Neural progenitor cell (in vitro differentiated cells): ENCODE data around the gene IGFL4. TPM values are rescaled to one million over a fixed set of nuclear protein-coding genes. Genes with fewer than 3 reads are reported as not detected.

Source experiments
- DNase-seq: peaks from one replicate; pipeline ENCODE4 v3.0.0-alpha.2; 2016; ENCODE audit warnings: low spot score
- H2AFZ ChIP-seq: fragments of 200-600 bp; sonication (generic); replicated peaks from 2 replicates; pipeline ENCODE4 v1.6.1; 2016; ENCODE audit warnings: antibody characterized with exemption
- H3F3A ChIP-seq: fragments of 200-600 bp; sonication (generic); 2 replicates; pipeline ENCODE4 v1.6.1; 2016; ENCODE audit warnings: antibody characterized with exemption, low read depth
- H3K27ac ChIP-seq: fragments of 200-600 bp; sonication (generic); 2 replicates; pipeline ENCODE4 v1.5.1; 2016; ENCODE audit warnings: mild to moderate bottlenecking
- H3K27me3 ChIP-seq: fragments of 200-600 bp; sonication (generic); 2 replicates; pipeline ENCODE4 v1.6.1; 2016; ENCODE audit warnings: mild to moderate bottlenecking, moderate library complexity
- H3K36me3 ChIP-seq: fragments of 200-600 bp; sonication (generic); 2 replicates; pipeline ENCODE4 v1.5.1; 2016
- H3K4me1 ChIP-seq: fragments of 200-600 bp; sonication (generic); 2 replicates; pipeline ENCODE4 v1.6.1; 2016; ENCODE audit warnings: mixed run types
- H3K4me2 ChIP-seq: fragments of 200-600 bp; sonication (generic); 2 replicates; pipeline ENCODE4 v1.6.1; 2016
- H3K4me3 ChIP-seq: fragments of 200-600 bp; sonication (generic); 2 replicates; pipeline ENCODE4 v1.5.1; 2016
- H3K79me2 ChIP-seq: fragments of 200-600 bp; sonication (generic); 2 replicates; pipeline ENCODE4 v1.6.1; 2016; ENCODE audit warnings: low read depth
- H3K9ac ChIP-seq: fragments of 200-600 bp; sonication (generic); 2 replicates; pipeline ENCODE4 v1.6.1; 2016
- H3K9me3 ChIP-seq: fragments of 200-600 bp; sonication (generic); 2 replicates; pipeline ENCODE4 v1.5.1; 2016; ENCODE audit warnings: low read depth
- H4K20me1 ChIP-seq: fragments of 200-600 bp; sonication (generic); 2 replicates; pipeline ENCODE4 v1.6.1; 2016; ENCODE audit warnings: low read depth
- H3K27ac Mint-ChIP-seq: 3 replicates; pipeline ENCODE4 v1.8.0; 2021; ENCODE audit warnings: mixed read lengths
- H3K27me3 Mint-ChIP-seq: 2 replicates; pipeline ENCODE4 v1.8.0; 2022; ENCODE audit warnings: low read depth, mild to moderate bottlenecking, inconsistent platforms, moderate library complexity, mixed read lengths; ENCODE audit not compliant: insufficient read depth
- H3K36me3 Mint-ChIP-seq: 3 replicates; pipeline ENCODE4 v1.8.0; 2021; ENCODE audit warnings: mixed read lengths
- H3K4me1 Mint-ChIP-seq: 3 replicates; pipeline ENCODE4 v1.8.0; 2021; ENCODE audit warnings: mixed read lengths
- H3K4me3 Mint-ChIP-seq: 3 replicates; pipeline ENCODE4 v1.8.0; 2021; ENCODE audit warnings: mild to moderate bottlenecking, moderate library complexity, mixed read lengths
- H3K9me3 Mint-ChIP-seq: 3 replicates; pipeline ENCODE4 v1.8.0; 2020; ENCODE audit warnings: mixed read lengths
- EZH2 ChIP-seq: fragments of 200-600 bp; sonication (generic); IDR thresholded peaks from 2 replicates; pipeline ENCODE4 v1.6.1; 2017; ENCODE audit warnings: antibody characterized with exemption, mild to moderate bottlenecking, moderate library complexity
- EZH2phosphoT487 ChIP-seq: fragments of 200-600 bp; sonication (generic); IDR thresholded peaks from 2 replicates; pipeline ENCODE4 v1.6.1; 2017; ENCODE audit warnings: antibody characterized with exemption
- total RNA-seq: library from RNA; depleted of rRNA; stranded (reverse); fragments of >200 nt; gene quantifications from 2 replicates; pipeline ENCODE4 v1.2.3, GENCODE V29; 2015; ENCODE audit warnings: low replicate concordance
- TF ChIP-seq, protein P1 (sequence below): fragments of 200-600 bp; sonication (generic); IDR thresholded peaks from 2 replicates; pipeline ENCODE4 v1.5.1; 2017; ENCODE audit warnings: antibody characterized with exemption, mild to moderate bottlenecking

The IGFL4 gene
- total RNA-seq, 1 donor from 2014 or later, result 0.21 TPM

DNA sequence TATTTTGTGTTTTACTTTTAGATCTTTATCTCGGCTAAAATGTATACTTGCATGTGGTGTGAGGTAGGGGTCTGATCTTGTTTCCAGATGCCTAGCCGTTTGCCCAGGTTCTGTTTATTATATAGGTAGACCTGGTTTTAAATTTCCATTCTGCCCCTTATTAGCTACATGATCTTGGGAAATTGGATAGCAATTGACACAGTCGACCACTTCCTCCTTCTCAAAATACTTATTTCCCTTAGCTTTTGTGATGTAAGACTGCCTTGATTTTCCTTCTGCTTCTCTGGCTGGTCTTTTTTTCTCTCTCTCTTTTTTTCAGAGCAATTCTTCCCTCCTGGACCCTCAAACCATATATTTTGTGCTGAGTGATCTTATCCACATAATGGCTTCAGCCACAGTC is 15.0 kb downstream of the IGFL4 start:
- H3K4me1 Mint-ChIP-seq, result peaks cover 11% of the 10 kb centered on the region

DNA sequence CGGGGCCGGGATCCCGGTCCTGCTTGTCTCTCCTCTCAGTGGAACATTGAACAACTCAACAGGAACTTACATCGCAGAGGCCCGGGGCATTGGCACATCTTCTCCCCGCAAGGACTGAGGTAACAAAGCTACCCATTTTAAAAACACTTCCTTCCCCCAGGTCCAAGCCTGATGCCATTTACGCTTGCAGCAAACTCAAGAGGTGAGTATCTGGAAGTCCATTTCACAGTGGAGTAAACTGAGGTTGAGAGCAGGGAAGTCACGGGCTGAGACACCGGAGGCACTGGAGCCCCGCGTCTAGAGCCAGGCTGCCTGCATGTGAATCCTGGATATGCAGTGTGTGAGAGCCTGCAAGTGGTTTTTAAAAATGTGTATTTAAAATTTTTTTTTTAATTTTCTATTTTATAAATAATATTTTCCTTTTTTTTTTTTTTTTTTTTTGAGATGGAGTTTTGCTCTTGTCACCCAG is 17.5 kb downstream of the IGFL4 start:
- no peaks in the 10 kb centered on the region for H3K4me1 Mint-ChIP-seq
- H4K20me1 ChIP-seq, result no peaks in the 10 kb centered on the region
- H3K36me3 ChIP-seq, result no peaks in the 10 kb centered on the region
- peaks cover 2% of the 10 kb centered on the region for H3K27me3 Mint-ChIP-seq
- H3K79me2 ChIP-seq, result no peaks in the 10 kb centered on the region
- H3K27me3 ChIP-seq, result no peaks in the 10 kb centered on the region
- no peak overlapping the region for H3K27ac Mint-ChIP-seq
- no peak overlapping the region for H3K9ac ChIP-seq
- H2AFZ ChIP-seq, result no peak overlapping the region
- no peaks in the 10 kb centered on the region for H3K4me1 ChIP-seq
- DNase-seq, result no peak
- no peak overlapping the region for H3K4me3 Mint-ChIP-seq
- H3K36me3 Mint-ChIP-seq, result peaks cover 4% of the 10 kb centered on the region
- no peaks in the 10 kb centered on the region for H3K9me3 ChIP-seq
- no peak overlapping the region for H3K4me3 ChIP-seq
- H3K4me2 ChIP-seq, result no peak overlapping the region
- H3K27ac ChIP-seq, result no peak overlapping the region
- no peak for TF ChIP-seq EZH2phosphoT487
- TF ChIP-seq, protein P1, sequence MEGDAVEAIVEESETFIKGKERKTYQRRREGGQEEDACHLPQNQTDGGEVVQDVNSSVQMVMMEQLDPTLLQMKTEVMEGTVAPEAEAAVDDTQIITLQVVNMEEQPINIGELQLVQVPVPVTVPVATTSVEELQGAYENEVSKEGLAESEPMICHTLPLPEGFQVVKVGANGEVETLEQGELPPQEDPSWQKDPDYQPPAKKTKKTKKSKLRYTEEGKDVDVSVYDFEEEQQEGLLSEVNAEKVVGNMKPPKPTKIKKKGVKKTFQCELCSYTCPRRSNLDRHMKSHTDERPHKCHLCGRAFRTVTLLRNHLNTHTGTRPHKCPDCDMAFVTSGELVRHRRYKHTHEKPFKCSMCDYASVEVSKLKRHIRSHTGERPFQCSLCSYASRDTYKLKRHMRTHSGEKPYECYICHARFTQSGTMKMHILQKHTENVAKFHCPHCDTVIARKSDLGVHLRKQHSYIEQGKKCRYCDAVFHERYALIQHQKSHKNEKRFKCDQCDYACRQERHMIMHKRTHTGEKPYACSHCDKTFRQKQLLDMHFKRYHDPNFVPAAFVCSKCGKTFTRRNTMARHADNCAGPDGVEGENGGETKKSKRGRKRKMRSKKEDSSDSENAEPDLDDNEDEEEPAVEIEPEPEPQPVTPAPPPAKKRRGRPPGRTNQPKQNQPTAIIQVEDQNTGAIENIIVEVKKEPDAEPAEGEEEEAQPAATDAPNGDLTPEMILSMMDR, result no peak
- TF ChIP-seq EZH2, result no peak
- H3F3A ChIP-seq, result no peaks in the 10 kb centered on the region
- H3K9me3 Mint-ChIP-seq, result peaks cover 6% of the 10 kb centered on the region

More for the DNA sequence above, 15.0 kb downstream of the IGFL4 start:
- Histone ChIP-seq H3K79me2 (no peaks in the 10 kb centered on the region), H3K4me2 (no peak overlapping the region), H4K20me1 (no peaks in the 10 kb centered on the region), H3K9me3 (no peaks in the 10 kb centered on the region), H3K4me3 (no peak overlapping the region), H3K36me3 (no peaks in the 10 kb centered on the region), H3K27ac (no peak overlapping the region), H3K4me1 (no peaks in the 10 kb centered on the region), H2AFZ (no peak overlapping the region), H3K9ac (no peak overlapping the region), H3K27me3 (no peaks in the 10 kb centered on the region), H3F3A (no peaks in the 10 kb centered on the region)
- Mint-ChIP-seq H3K36me3 (peaks cover 2% of the 10 kb centered on the region), H3K4me3 (no peak overlapping the region), H3K27me3 (peaks cover 6% of the 10 kb centered on the region), H3K27ac (no peak overlapping the region), H3K9me3 (peaks cover 6% of the 10 kb centered on the region)
- TF ChIP-seq, protein P1, result no peak
- no peak for TF ChIP-seq EZH2
- no peak for TF ChIP-seq EZH2phosphoT487
- no peak for DNase-seq

DNA sequence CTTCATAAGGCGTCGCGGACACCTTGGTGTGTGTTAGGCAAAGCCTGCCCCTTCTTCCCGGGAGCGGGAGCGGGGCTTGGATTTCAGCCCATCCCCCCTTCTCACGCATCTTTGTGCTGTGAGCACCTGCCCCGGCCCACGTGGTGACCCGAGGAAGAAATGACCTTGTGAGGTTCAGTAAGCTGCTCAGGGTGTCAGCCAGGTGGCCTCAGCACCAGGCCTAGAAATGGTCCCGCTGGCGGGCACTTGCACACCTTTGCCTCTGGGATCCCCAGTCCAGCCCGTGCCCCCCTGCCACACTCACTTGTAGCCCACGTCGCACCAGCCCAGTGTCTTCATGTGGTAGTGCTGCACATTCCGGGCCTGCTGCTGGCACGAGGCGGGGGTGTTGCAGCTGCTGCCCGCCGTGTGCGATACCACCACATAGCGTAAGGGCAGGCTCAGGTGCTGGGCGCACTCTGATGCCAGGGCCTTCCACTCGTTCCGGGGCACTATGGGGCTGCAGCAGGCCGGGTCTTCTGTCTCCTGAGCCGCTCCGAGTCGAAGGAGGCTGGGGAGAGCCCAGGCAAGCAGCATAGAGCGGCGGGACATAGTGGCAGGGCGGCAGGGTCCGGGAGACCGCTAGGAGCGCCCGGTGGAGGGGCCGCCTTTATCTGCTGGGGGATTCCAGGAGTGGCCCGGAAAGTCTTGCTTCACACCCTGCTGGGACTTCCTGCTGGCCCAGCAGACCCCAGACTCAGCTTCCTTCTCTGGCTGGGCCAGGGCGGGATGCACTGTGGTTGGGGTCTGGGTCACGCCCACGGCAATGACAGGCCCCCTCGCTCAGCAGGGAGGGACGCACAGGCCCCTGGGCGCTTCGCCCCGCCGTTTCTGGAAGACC is 18.1 kb downstream of the IGFL4 start, which contains the start of gene PGLYRP1:
Gene PGLYRP1, minus strand, starts transcription at position 623 of the 880 bp plus-strand sequence. Its CDS starts 32 bp downstream, at position 591.
- peaks cover 2% of the 10 kb centered on the region for H3K27me3 Mint-ChIP-seq
- no peaks in the 10 kb centered on the region for H3F3A ChIP-seq
- no peak within 1 kb of the TSS for H2AFZ ChIP-seq
- TF ChIP-seq, protein P1, result no peak
- no peak for TF ChIP-seq EZH2phosphoT487
- TF ChIP-seq EZH2, result no peak
- no peak within 1 kb of the TSS for H3K27ac ChIP-seq
- no peak within 1 kb of the TSS for H3K4me3 ChIP-seq
- no peak for DNase-seq
- H3K9ac ChIP-seq, result no peak within 1 kb of the TSS
- no peaks in the 10 kb centered on the region for H3K27me3 ChIP-seq
- H3K9me3 ChIP-seq, result no peaks in the 10 kb centered on the region
- H3K4me1 ChIP-seq, result no peaks in the 10 kb centered on the region
- no peaks in the 10 kb centered on the region for H3K79me2 ChIP-seq
- H4K20me1 ChIP-seq, result peaks cover 3% of the 10 kb centered on the region
- H3K4me2 ChIP-seq, result no peak within 1 kb of the TSS
- no peaks in the 10 kb centered on the region for H3K36me3 ChIP-seq
- peaks cover 4% of the 10 kb centered on the region for H3K36me3 Mint-ChIP-seq
- H3K27ac Mint-ChIP-seq, result no peak within 1 kb of the TSS
- H3K4me1 Mint-ChIP-seq, result no peaks in the 10 kb centered on the region
- H3K9me3 Mint-ChIP-seq, result peaks cover 6% of the 10 kb centered on the region
- H3K4me3 Mint-ChIP-seq, result no peak within 1 kb of the TSS
